IMR-90 (cell line): ENCODE results near the gene C3.

Experiments used
- CEBPB ChIP-seq: IDR thresholded peaks from 2 replicates; pipeline ENCODE4 v1.6.1; 2012; ENCODE audit warnings: low read depth, low read length, improper control_type of control experiment
- CTCF ChIP-seq: conservative IDR thresholded peaks from 2 replicates; pipeline ENCODE4 v1.5.1; 2012; ENCODE audit warnings: mild to moderate bottlenecking, low read depth, low read length, improper control_type of control experiment
- FOS ChIP-seq: fragments of 150-350 bp; IDR thresholded peaks from 2 replicates; pipeline ENCODE4 v1.6.1; 2016; ENCODE audit warnings: low read depth, low read length
- MAFK ChIP-seq: IDR thresholded peaks from 2 replicates; pipeline ENCODE4 v1.6.1; 2012; ENCODE audit warnings: low read depth, low read length, improper control_type of control experiment
- MXI1 ChIP-seq: IDR thresholded peaks from 2 replicates; pipeline ENCODE4 v1.6.1; 2012; ENCODE audit warnings: low read depth, mild to moderate bottlenecking, low read length, moderate library complexity, borderline replicate concordance
- NFE2L2 ChIP-seq: fragments of 150-350 bp; IDR thresholded peaks from 2 replicates; pipeline ENCODE4 v1.6.1; 2016; ENCODE audit warnings: low read depth, mild to moderate bottlenecking, low read length
- POLR2A ChIP-seq: IDR thresholded peaks from 2 replicates; pipeline ENCODE4 v1.6.1; 2012; ENCODE audit warnings: mild to moderate bottlenecking, low read depth, low read length
- RAD21 ChIP-seq: IDR thresholded peaks from 2 replicates; pipeline ENCODE4 v1.6.1; 2012; ENCODE audit warnings: low read length, improper control_type of control experiment
- RFX5 ChIP-seq: IDR thresholded peaks from 2 replicates; pipeline ENCODE4 v1.8.0; 2012; ENCODE audit warnings: low read depth, mild to moderate bottlenecking, low read length, moderate library complexity
- SMC3 ChIP-seq: fragments of 150-350 bp; IDR thresholded peaks from 2 replicates; pipeline ENCODE4 v1.6.1; 2016; ENCODE audit warnings: low read depth, mild to moderate bottlenecking, antibody characterized with exemption, low read length, moderate library complexity
- TF ChIP-seq, protein P1 (sequence below): fragments of 150-350 bp; IDR thresholded peaks from 2 replicates; pipeline ENCODE4 v1.6.1; 2017; ENCODE audit warnings: mild to moderate bottlenecking, antibody characterized with exemption, low read length, low read depth

- TF ChIP-seq RAD21 (no peak), CTCF (no peak), NFE2L2 (no peak), POLR2A (no peak), MXI1 (no peak), RFX5 (no peak), MAFK (no peak), SMC3 (no peak), FOS (no peak), CEBPB (no peak)
- TF ChIP-seq, protein P1, sequence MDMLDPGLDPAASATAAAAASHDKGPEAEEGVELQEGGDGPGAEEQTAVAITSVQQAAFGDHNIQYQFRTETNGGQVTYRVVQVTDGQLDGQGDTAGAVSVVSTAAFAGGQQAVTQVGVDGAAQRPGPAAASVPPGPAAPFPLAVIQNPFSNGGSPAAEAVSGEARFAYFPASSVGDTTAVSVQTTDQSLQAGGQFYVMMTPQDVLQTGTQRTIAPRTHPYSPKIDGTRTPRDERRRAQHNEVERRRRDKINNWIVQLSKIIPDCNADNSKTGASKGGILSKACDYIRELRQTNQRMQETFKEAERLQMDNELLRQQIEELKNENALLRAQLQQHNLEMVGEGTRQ = no peak
Measured at GRCh38 chr19:6750062-6750461, 29.6 kb upstream of the C3 start.
